GM12892 (cell line): ENCODE data around the gene CERS6.

Experiments used
- POLR2A ChIP-seq: IDR thresholded peaks from 2 replicates; pipeline ENCODE4 v1.6.1; 2011; ENCODE audit warnings: low read depth, low read length, control low read depth
- TAF1 ChIP-seq: IDR thresholded peaks from 2 replicates; pipeline ENCODE4 v1.6.1; 2011; ENCODE audit warnings: low read depth, mild to moderate bottlenecking, control low read depth, low read length, borderline replicate concordance

GRCh38 chr2:168494190-168494711 lies 38.2 kb downstream of the CERS6 start:
- no peak for TF ChIP-seq TAF1
- no peak for TF ChIP-seq POLR2A
